H1 (cell line): ENCODE measurements around the gene UGT1A10. TPM values are rescaled to one million over a fixed set of nuclear protein-coding genes. Genes with fewer than 3 reads are reported as not detected.

Source experiments
- CTCF ChIA-PET: fragments of 300-600 bp; sonication (Branson Sonifier 250); formaldehyde crosslinking; loops from one replicate; lab custom pipeline; 2021; ENCODE audit not compliant: partially characterized antibody; lab: Charles Lee
- POLR2A ChIA-PET: fragments of 300-600 bp; sonication (Branson Sonifier 250); formaldehyde crosslinking; loops from one replicate; lab custom pipeline; 2021; ENCODE audit warnings: inconsistent platforms; ENCODE audit not compliant: partially characterized antibody; lab: Charles Lee
- DNase-seq, 2 experiments: peaks; one replicate each; pipeline versions ENCODE4 v3.0.0 to v3.0.0-alpha.2; 2010 to 2022; ENCODE audit warnings: low spot score in 2 of 2, low read depth in 1 of 2, mixed read lengths in 1 of 2
- FAIRE-seq: peaks from 2 replicates; lab custom pipeline; 2011; peaks lifted over from hg19 to GRCh38; lab: Jason Lieb, UNC
- H2AFZ ChIP-seq: 2 replicates; pipeline ENCODE4 v1.8.1; 2012; ENCODE audit warnings: low read length, inconsistent platforms
- H2AK5ac ChIP-seq: 2 replicates; pipeline ENCODE4 v1.6.1; 2013; ENCODE audit warnings: low read depth, low read length
- H2BK120ac ChIP-seq: replicated peaks from 2 replicates; pipeline ENCODE3; 2013; ENCODE audit warnings: low read depth, low read length, inconsistent platforms
- H2BK12ac ChIP-seq: 2 replicates; pipeline ENCODE4 v1.6.1; 2013; ENCODE audit warnings: low read depth, low read length
- H2BK15ac ChIP-seq: 2 replicates; pipeline ENCODE4 v1.6.1; 2013; ENCODE audit warnings: low read length
- H2BK20ac ChIP-seq: 2 replicates; pipeline ENCODE4 v1.6.1; 2013; ENCODE audit warnings: low read length
- H2BK5ac ChIP-seq: 2 replicates; pipeline ENCODE4 v1.6.1; 2013; ENCODE audit warnings: low read depth, low read length
- H3K14ac ChIP-seq: 2 replicates; pipeline ENCODE4 v1.6.1; 2013; ENCODE audit warnings: inconsistent platforms; ENCODE audit not compliant: insufficient read length
- H3K18ac ChIP-seq: 2 replicates; pipeline ENCODE4 v1.6.1; 2013; ENCODE audit warnings: low read length; ENCODE audit errors: extremely low read depth
- H3K23ac ChIP-seq: 2 replicates; pipeline ENCODE4 v1.6.1; 2013; ENCODE audit warnings: inconsistent platforms; ENCODE audit not compliant: insufficient read length
- H3K23me2 ChIP-seq: 2 replicates; pipeline ENCODE4 v1.6.1; 2013; ENCODE audit warnings: low read depth, low read length
- H3K27ac ChIP-seq: 2 replicates; pipeline ENCODE4 v1.6.1; 2011; ENCODE audit warnings: low read depth, low read length, inconsistent platforms
- H3K27me3 ChIP-seq, 4 experiments: replicated peaks in 1 of 4; 1 replicate in 1 of 4; 2 replicates in 3 of 4; pipeline versions ENCODE4 v1.6.1 to v1.8.1; 2011 to 2013; ENCODE audit warnings: low read length in 3 of 4, mild to moderate bottlenecking in 3 of 4, inconsistent platforms in 2 of 4, mixed read lengths in 2 of 4, moderate library complexity in 1 of 4; ENCODE audit not compliant: control insufficient read depth in 3 of 4, insufficient read depth in 3 of 4; ENCODE audit errors: extremely low read depth in 1 of 4
- H3K36me3 ChIP-seq, 4 experiments: 2 replicates each; pipeline versions ENCODE4 v1.6.1 to v1.8.1; 2011 to 2013; ENCODE audit warnings: mild to moderate bottlenecking in 4 of 4, low read length in 3 of 4, moderate library complexity in 2 of 4, control low read depth in 1 of 4, inconsistent platforms in 1 of 4; ENCODE audit not compliant: insufficient read depth in 4 of 4, control insufficient read depth in 2 of 4
- H3K4ac ChIP-seq: replicated peaks from 2 replicates; pipeline ENCODE3; 2013; ENCODE audit warnings: low read length, low read depth, mixed read lengths, inconsistent platforms; ENCODE audit not compliant: insufficient read length
- H3K4me1 ChIP-seq, 4 experiments: replicated peaks in 1 of 4; 1 replicate in 1 of 4; 2 replicates in 3 of 4; pipeline versions ENCODE4 v1.6.1 to v1.8.1; 2011 to 2013; ENCODE audit warnings: low read length in 3 of 4, inconsistent platforms in 2 of 4, mixed read lengths in 1 of 4; ENCODE audit not compliant: insufficient read depth in 4 of 4, control insufficient read depth in 3 of 4
- H3K4me2 ChIP-seq, 2 experiments: 2 replicates each; pipeline versions ENCODE4 v1.6.1 to v1.8.1; 2011 to 2013; ENCODE audit warnings: low read depth in 2 of 2, low read length in 2 of 2, control low read depth in 1 of 2, inconsistent platforms in 1 of 2, mild to moderate bottlenecking in 1 of 2; ENCODE audit not compliant: insufficient read depth in 1 of 2
- H3K4me3 ChIP-seq, 4 experiments: fragments of 200-600, 300-600 bp in 1 of 4; sonication (generic), shearing (Covaris generic), sonication (Bioruptor Twin) in 1 of 4; 2 replicates each; pipeline versions ENCODE4 v1.5.1 to v1.8.1; 2011 to 2016; ENCODE audit warnings: low read length in 4 of 4, low read depth in 3 of 4, control low read depth in 2 of 4, inconsistent platforms in 2 of 4, mild to moderate bottlenecking in 2 of 4, mixed read lengths in 1 of 4, moderate library complexity in 1 of 4; ENCODE audit not compliant: insufficient read depth in 2 of 4; ENCODE audit errors: extremely low read depth in 1 of 4
- H3K56ac ChIP-seq: replicated peaks from 2 replicates; pipeline ENCODE3; 2013; ENCODE audit warnings: low read depth, mild to moderate bottlenecking, mixed read lengths, low read length, inconsistent platforms; ENCODE audit not compliant: insufficient read length
- H3K79me1 ChIP-seq: 2 replicates; pipeline ENCODE4 v1.6.1; 2013; ENCODE audit warnings: low read depth, low read length, control low read depth
- H3K79me2 ChIP-seq, 2 experiments: 2 replicates each; pipeline versions ENCODE4 v1.6.1 to v1.8.1; 2012 to 2013; ENCODE audit warnings: low read length in 2 of 2, mild to moderate bottlenecking in 2 of 2, inconsistent platforms in 1 of 2; ENCODE audit not compliant: insufficient read depth in 2 of 2, control insufficient read depth in 1 of 2
- H3K9ac ChIP-seq, 4 experiments: replicated peaks in 1 of 4; 1 replicate in 1 of 4; 2 replicates in 3 of 4; pipeline versions ENCODE4 v1.6.1 to v1.8.1; 2011 to 2013; ENCODE audit warnings: low read depth in 3 of 4, low read length in 3 of 4, control low read depth in 2 of 4, mild to moderate bottlenecking in 2 of 4, moderate library complexity in 2 of 4, inconsistent platforms in 1 of 4; ENCODE audit errors: extremely low read depth in 1 of 4
- H3K9me3 ChIP-seq, 2 experiments: 2 replicates each; pipeline versions ENCODE4 v1.6.1 to v1.8.1; 2012 to 2013; ENCODE audit warnings: mild to moderate bottlenecking in 2 of 2, moderate library complexity in 2 of 2, control low read depth in 1 of 2, inconsistent platforms in 1 of 2, low read depth in 1 of 2, low read length in 1 of 2, mixed read lengths in 1 of 2; ENCODE audit not compliant: insufficient read depth in 2 of 2
- H4K20me1 ChIP-seq, 2 experiments: replicated peaks in 1 of 2; 2 replicates each; pipeline versions ENCODE3 to v1.8.1; 2011 to 2013; ENCODE audit warnings: inconsistent platforms in 2 of 2, low read length in 2 of 2, mild to moderate bottlenecking in 1 of 2; ENCODE audit not compliant: insufficient read depth in 2 of 2, control insufficient read depth in 1 of 2
- H4K5ac ChIP-seq: 2 replicates; pipeline ENCODE4 v1.6.1; 2013; ENCODE audit warnings: low read length, low read depth, mixed read lengths, inconsistent platforms; ENCODE audit not compliant: insufficient read length
- H4K8ac ChIP-seq: 2 replicates; pipeline ENCODE4 v1.8.0; 2013; ENCODE audit warnings: mild to moderate bottlenecking, moderate library complexity, low read length, inconsistent platforms; ENCODE audit not compliant: insufficient read depth; ENCODE audit errors: extremely low read depth
- H4K91ac ChIP-seq: replicated peaks from 2 replicates; pipeline ENCODE3; 2013; ENCODE audit warnings: low read length, mixed read lengths, inconsistent platforms; ENCODE audit not compliant: insufficient read length
- POLR2AphosphoS5 ChIP-seq: IDR thresholded peaks from 2 replicates; pipeline ENCODE4 v1.6.1; 2011; ENCODE audit warnings: low read depth, low read length
- SAP30 ChIP-seq: fragments of 300-600 bp; sonication (generic); IDR thresholded peaks from 2 replicates; pipeline ENCODE4 v1.7.1; 2012; ENCODE audit warnings: low read length, moderate library complexity, mild to moderate bottlenecking, inconsistent platforms; ENCODE audit not compliant: insufficient read depth, insufficient replicate concordance
- SIX5 ChIP-seq: IDR thresholded peaks from 2 replicates; pipeline ENCODE4 v1.6.1; 2011; ENCODE audit warnings: mild to moderate bottlenecking, low read depth, low read length
- TAF7 ChIP-seq: optimal IDR thresholded peaks from 2 replicates; pipeline ENCODE3; 2011; ENCODE audit warnings: low read depth, mild to moderate bottlenecking, inconsistent platforms, low read length, moderate library complexity, borderline replicate concordance
- WGBS, 2 experiments: shearing (Covaris generic) in 1 of 2; methylation state at CpG; one replicate each; pipeline versions ENCODE4 v1.1.6 to v1.1.7; 2013 to 2015; ENCODE audit warnings: low lambda C conversion rate in 2 of 2, mixed read lengths in 2 of 2, inconsistent platforms in 1 of 2, low coverage in 1 of 2, missing lambda C conversion rate in 1 of 2; ENCODE audit not compliant: insufficient replicate concordance in 2 of 2, insufficient coverage in 1 of 2, insufficient read length in 1 of 2; ENCODE audit errors: extremely low coverage in 1 of 2, missing lambda C conversion rate in 1 of 2; 5-methylcytosine and 5-hydroxymethylcytosine counted together
- polyA plus RNA-seq, 7 experiments: library from polyadenylated mRNA; depleted of rRNA in 3 of 7; stranded (reverse) in 5 of 7; unstranded in 2 of 7; fragments of >200 nt in 5 of 7; fragments of 200-250 nt in 2 of 7; gene quantifications; 1 replicate in 5 of 7; 2 replicates in 1 of 7; 4 replicates in 1 of 7; pipeline versions ENCODE4 v1.2.1 to v1.2.3, GENCODE V29; 2011 to 2013; ENCODE audit warnings: missing spikeins in 2 of 7, mixed read lengths in 2 of 7
- total RNA-seq: library from RNA; stranded (reverse); fragmentation: NEBNext Ultra II Directional; extraction: Animal tissue kit (Norgen Biotek cat#: 25700); gene quantifications from 2 replicates; pipeline ENCODE4 v1.2.1, GENCODE V29; 2021

Gene UGT1A10
- total and polyA plus RNA-seq, 2 of the 8 experiments (the other 6 are each of a cell fraction or from before 2014, with no cell fraction given), result not detected

- H4K8ac ChIP-seq, result no peak overlapping the region
- no peak overlapping the region for H3K4ac ChIP-seq
- no peak overlapping the region for H2BK20ac ChIP-seq
- no peak overlapping the region for H3K14ac ChIP-seq
- H3K27me3 ChIP-seq, result no peaks in the 10 kb centered on the region
- H3K9ac ChIP-seq, result no peak overlapping the region
- no peaks in the 10 kb centered on the region for H3K79me1 ChIP-seq
- H2BK5ac ChIP-seq, result no peak overlapping the region
- no peak overlapping the region for H2BK12ac ChIP-seq
- WGBS, 2 experiments, result 65% methylated on average over 1 of the region's 1 CpG; no CpG with 5 or more reads in 1 of the 2 experiments
- no peak overlapping the region for H2AFZ ChIP-seq
- H3K23me2 ChIP-seq, result no peaks in the 10 kb centered on the region; the same call in 1 of the 2 replicates
- H3K18ac ChIP-seq, result no peak overlapping the region
- H3K9me3 ChIP-seq, result no peaks in the 10 kb centered on the region
- H3K4me3 ChIP-seq, result no peak overlapping the region
- no peak overlapping the region for H2AK5ac ChIP-seq
- DNase-seq (no peak), FAIRE-seq (no peak)
- no peak overlapping the region for H2BK120ac ChIP-seq
- TF ChIP-seq TAF7, result no peak
- TF ChIP-seq SIX5, result no peak
- no peak for TF ChIP-seq POLR2AphosphoS5
- TF ChIP-seq SAP30, result no peak
- H3K23ac ChIP-seq, result no peak overlapping the region
- H4K91ac ChIP-seq, result no peak overlapping the region
- H3K79me2 ChIP-seq, result no peaks in the 10 kb centered on the region
- no peaks in the 10 kb centered on the region for H3K36me3 ChIP-seq
- no peaks in the 10 kb centered on the region for H4K20me1 ChIP-seq
- ChIA-PET POLR2A (no interaction called here), CTCF (no interaction called here)
- no peak overlapping the region for H4K5ac ChIP-seq
- no peaks in the 10 kb centered on the region for H3K4me1 ChIP-seq
- no peak overlapping the region for H3K56ac ChIP-seq
- H2BK15ac ChIP-seq, result no peak overlapping the region
- no peak overlapping the region for H3K27ac ChIP-seq
- H3K4me2 ChIP-seq, result no peak overlapping the region
Observed at GRCh38 chr2:233655043-233655442, 18.8 kb downstream of the UGT1A10 start.
